ENCODE measurements around the gene MEG3.

DNA sequence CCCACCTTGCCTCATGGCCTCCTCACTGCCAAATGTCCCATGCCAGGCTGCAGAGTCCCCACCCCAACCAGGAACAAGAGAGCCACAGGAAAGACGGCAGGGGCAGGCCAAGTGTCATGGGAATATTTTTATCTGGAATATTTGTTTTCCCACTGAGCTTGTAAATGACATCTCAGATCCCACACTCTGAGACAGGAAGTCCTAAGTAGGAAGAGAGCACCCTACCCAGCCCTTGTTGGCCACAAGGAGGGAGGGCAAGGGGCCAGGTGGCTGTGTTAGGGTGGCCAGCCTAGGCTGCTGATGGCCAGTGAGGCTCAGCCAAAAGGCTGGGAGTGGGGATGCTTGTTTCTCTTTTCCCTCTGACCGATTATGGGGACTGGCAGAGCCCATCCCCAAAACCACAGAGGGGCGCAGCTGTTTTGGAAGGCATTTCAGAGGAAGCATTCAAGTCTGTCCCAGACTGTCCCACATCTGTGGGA, 7.7 kb upstream of the MEG3 start:
- TF ChIP-seq, protein P1, sequence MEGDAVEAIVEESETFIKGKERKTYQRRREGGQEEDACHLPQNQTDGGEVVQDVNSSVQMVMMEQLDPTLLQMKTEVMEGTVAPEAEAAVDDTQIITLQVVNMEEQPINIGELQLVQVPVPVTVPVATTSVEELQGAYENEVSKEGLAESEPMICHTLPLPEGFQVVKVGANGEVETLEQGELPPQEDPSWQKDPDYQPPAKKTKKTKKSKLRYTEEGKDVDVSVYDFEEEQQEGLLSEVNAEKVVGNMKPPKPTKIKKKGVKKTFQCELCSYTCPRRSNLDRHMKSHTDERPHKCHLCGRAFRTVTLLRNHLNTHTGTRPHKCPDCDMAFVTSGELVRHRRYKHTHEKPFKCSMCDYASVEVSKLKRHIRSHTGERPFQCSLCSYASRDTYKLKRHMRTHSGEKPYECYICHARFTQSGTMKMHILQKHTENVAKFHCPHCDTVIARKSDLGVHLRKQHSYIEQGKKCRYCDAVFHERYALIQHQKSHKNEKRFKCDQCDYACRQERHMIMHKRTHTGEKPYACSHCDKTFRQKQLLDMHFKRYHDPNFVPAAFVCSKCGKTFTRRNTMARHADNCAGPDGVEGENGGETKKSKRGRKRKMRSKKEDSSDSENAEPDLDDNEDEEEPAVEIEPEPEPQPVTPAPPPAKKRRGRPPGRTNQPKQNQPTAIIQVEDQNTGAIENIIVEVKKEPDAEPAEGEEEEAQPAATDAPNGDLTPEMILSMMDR (IDR thresholded peaks at IDR 0.05): no peak
- no peak for TF ChIP-seq EP300 (IDR thresholded peaks at IDR 0.05)

Data from suprapubic skin (tissue), 3 donors.